Measurements from ENCODE around the gene METTL26. TPM values are rescaled to one million over a fixed set of nuclear protein-coding genes. Genes with fewer than 3 reads are reported as not detected.

Gene METTL26
- total and polyA plus RNA-seq, 9 of the 15 experiments (the other 6 are each of a cell fraction or from before 2014, with no cell fraction given): 7.3 to 262 (median 80.9) TPM

DNA sequence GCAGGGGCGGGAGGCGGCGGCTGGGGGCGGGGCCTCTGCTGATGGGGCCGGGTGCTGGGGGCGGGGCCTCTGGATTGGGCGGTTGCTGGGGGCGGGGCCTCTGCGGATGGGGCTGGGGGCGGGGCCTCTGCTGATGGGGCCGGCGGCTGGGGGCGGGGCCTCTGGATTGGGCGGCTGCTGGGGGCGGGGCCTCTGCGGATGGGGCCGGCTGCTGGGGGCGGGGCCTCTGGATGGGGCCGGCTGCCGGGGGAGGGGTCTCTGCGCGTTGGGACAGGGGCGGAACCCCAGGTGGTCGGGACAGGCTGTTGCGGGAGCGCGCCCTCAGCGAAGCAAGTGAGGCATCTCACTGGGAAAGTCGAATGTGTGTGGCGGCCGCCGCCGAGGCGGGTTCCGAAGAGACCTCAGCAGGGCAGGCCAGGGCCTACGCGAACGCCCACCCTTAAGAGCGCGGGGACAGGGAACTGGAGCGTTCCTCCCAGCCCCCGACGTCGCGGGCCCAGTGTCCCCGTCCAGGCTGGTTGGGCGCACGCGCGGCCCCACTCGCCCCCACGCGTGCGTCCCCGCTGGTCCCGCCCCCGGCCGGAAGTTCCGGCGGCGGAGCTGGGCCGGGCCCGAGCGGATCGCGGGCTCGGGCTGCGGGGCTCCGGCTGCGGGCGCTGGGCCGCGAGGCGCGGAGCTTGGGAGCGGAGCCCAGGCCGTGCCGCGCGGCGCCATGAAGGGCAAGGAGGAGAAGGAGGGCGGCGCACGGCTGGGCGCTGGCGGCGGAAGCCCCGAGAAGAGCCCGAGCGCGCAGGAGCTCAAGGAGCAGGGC, 43.9 kb upstream of the METTL26 start, which contains the start of gene STUB1 (continued):
- TF ChIP-seq, protein P1, sequence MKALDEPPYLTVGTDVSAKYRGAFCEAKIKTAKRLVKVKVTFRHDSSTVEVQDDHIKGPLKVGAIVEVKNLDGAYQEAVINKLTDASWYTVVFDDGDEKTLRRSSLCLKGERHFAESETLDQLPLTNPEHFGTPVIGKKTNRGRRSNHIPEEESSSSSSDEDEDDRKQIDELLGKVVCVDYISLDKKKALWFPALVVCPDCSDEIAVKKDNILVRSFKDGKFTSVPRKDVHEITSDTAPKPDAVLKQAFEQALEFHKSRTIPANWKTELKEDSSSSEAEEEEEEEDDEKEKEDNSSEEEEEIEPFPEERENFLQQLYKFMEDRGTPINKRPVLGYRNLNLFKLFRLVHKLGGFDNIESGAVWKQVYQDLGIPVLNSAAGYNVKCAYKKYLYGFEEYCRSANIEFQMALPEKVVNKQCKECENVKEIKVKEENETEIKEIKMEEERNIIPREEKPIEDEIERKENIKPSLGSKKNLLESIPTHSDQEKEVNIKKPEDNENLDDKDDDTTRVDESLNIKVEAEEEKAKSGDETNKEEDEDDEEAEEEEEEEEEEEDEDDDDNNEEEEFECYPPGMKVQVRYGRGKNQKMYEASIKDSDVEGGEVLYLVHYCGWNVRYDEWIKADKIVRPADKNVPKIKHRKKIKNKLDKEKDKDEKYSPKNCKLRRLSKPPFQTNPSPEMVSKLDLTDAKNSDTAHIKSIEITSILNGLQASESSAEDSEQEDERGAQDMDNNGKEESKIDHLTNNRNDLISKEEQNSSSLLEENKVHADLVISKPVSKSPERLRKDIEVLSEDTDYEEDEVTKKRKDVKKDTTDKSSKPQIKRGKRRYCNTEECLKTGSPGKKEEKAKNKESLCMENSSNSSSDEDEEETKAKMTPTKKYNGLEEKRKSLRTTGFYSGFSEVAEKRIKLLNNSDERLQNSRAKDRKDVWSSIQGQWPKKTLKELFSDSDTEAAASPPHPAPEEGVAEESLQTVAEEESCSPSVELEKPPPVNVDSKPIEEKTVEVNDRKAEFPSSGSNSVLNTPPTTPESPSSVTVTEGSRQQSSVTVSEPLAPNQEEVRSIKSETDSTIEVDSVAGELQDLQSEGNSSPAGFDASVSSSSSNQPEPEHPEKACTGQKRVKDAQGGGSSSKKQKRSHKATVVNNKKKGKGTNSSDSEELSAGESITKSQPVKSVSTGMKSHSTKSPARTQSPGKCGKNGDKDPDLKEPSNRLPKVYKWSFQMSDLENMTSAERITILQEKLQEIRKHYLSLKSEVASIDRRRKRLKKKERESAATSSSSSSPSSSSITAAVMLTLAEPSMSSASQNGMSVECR (CRISPR knock-in tag; IDR thresholded peaks at IDR 0.05): no peak; the same call in none of the 2 replicates
- TF ChIP-seq, protein P2, sequence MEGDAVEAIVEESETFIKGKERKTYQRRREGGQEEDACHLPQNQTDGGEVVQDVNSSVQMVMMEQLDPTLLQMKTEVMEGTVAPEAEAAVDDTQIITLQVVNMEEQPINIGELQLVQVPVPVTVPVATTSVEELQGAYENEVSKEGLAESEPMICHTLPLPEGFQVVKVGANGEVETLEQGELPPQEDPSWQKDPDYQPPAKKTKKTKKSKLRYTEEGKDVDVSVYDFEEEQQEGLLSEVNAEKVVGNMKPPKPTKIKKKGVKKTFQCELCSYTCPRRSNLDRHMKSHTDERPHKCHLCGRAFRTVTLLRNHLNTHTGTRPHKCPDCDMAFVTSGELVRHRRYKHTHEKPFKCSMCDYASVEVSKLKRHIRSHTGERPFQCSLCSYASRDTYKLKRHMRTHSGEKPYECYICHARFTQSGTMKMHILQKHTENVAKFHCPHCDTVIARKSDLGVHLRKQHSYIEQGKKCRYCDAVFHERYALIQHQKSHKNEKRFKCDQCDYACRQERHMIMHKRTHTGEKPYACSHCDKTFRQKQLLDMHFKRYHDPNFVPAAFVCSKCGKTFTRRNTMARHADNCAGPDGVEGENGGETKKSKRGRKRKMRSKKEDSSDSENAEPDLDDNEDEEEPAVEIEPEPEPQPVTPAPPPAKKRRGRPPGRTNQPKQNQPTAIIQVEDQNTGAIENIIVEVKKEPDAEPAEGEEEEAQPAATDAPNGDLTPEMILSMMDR (IDR thresholded peaks at IDR 0.05 in 2 of 3, conservative IDR thresholded peaks at IDR 0.05 in 1 of 3; ENCODE audit: insufficient read depth in 2 of 3, low read depth in 1 of 3, low read length in 3 of 3): no peak
- TF ChIP-seq FOXJ2 (tag; IDR thresholded peaks at IDR 0.05): no peak
- no peak for TF ChIP-seq NR3C1 (CRISPR knock-in tag; IDR thresholded peaks at IDR 0.05)
- TF ChIP-seq, protein P3, sequence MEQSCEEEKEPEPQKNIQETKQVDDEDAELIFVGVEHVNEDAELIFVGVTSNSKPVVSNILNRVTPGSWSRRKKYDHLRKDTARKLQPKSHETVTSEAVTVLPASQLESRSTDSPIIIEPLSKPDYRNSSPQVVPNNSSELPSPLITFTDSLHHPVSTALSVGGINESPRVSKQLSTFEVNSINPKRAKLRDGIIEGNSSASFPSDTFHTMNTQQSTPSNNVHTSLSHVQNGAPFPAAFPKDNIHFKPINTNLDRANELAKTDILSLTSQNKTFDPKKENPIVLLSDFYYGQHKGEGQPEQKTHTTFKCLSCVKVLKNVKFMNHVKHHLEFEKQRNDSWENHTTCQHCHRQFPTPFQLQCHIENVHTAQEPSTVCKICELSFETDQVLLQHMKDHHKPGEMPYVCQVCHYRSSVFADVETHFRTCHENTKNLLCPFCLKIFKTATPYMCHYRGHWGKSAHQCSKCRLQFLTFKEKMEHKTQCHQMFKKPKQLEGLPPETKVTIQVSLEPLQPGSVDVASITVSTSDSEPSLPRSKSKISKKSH (CRISPR knock-in tag; IDR thresholded peaks at IDR 0.05): no peak
- TF ChIP-seq NRF1 (conservative IDR thresholded peaks at IDR 0.05 in 1 of 2, IDR thresholded peaks at IDR 0.05 in 1 of 2): peak; percentile 88 to 90
- TF ChIP-seq BRD4 (IDR thresholded peaks at IDR 0.05): no peak
- peak; percentile 95 for TF ChIP-seq GABPA (tag; conservative IDR thresholded peaks at IDR 0.05; ENCODE audit: low read depth)
- TF ChIP-seq SREBF1 (IDR thresholded peaks at IDR 0.05; ENCODE audit: borderline replicate concordance, low read depth, low read length): no peak
- peak; percentile 68 for TF ChIP-seq ZFX (CRISPR knock-in tag; IDR thresholded peaks at IDR 0.05)
- no peak for TF ChIP-seq ZFP36 (IDR thresholded peaks at IDR 0.05; ENCODE audit: low read depth, low read length, partially characterized antibody)
- TF ChIP-seq HNRNPL (IDR thresholded peaks at IDR 0.05; ENCODE audit: low read depth, low read length): no peak; the same call in 1 of the 2 replicates
- TF ChIP-seq CSDE1 (IDR thresholded peaks at IDR 0.05): no peak
- no peak for TF ChIP-seq E2F3 (CRISPR knock-in tag; IDR thresholded peaks at IDR 0.05)
- TF ChIP-seq ZNF41 (CRISPR knock-in tag; conservative IDR thresholded peaks at IDR 0.05): no peak
- no peak for TF ChIP-seq TBL1XR1 (IDR thresholded peaks at IDR 0.05; ENCODE audit: low read length in 2 of 2)
- TF ChIP-seq POU5F1 (IDR thresholded peaks at IDR 0.05; ENCODE audit: borderline replicate concordance, low read depth, low read length, partially characterized antibody): no peak
- TF ChIP-seq KDM5B (IDR thresholded peaks at IDR 0.05; ENCODE audit: insufficient replicate concordance, low read depth, low read length): peak; percentile 53
- TF ChIP-seq SMARCA4 (IDR thresholded peaks at IDR 0.05): no peak
- TF ChIP-seq SRSF7 (optimal IDR thresholded peaks at IDR 0.05; ENCODE audit: low read depth, low read length): no peak
